Endothelial cell (in vitro differentiated cells): ENCODE data around the gene PCSK1N. TPM values are rescaled to one million over a fixed set of nuclear protein-coding genes. Genes with fewer than 3 reads are reported as not detected.

ENCODE experiments used
- DNase-seq: peaks from one replicate; pipeline ENCODE4 v3.0.0; 2021; ENCODE audit warnings: low spot score
- H3K27ac Mint-ChIP-seq: one replicate; pipeline ENCODE4 v1.8.0; 2021; ENCODE audit warnings: mixed read lengths, inconsistent platforms; ENCODE audit not compliant: unreplicated experiment
- H3K27me3 Mint-ChIP-seq: one replicate; pipeline ENCODE4 v1.8.0; 2021; ENCODE audit warnings: mild to moderate bottlenecking, moderate library complexity, mixed read lengths, inconsistent platforms; ENCODE audit not compliant: unreplicated experiment
- H3K36me3 Mint-ChIP-seq: one replicate; pipeline ENCODE4 v1.8.0; 2021; ENCODE audit warnings: mild to moderate bottlenecking, low read depth, mixed read lengths, inconsistent platforms; ENCODE audit not compliant: unreplicated experiment
- H3K4me1 Mint-ChIP-seq: one replicate; pipeline ENCODE4 v1.8.0; 2021; ENCODE audit warnings: mild to moderate bottlenecking, mixed read lengths, inconsistent platforms; ENCODE audit not compliant: unreplicated experiment
- H3K4me3 Mint-ChIP-seq: one replicate; pipeline ENCODE4 v1.8.0; 2021; ENCODE audit warnings: mild to moderate bottlenecking, mixed read lengths, inconsistent platforms; ENCODE audit not compliant: unreplicated experiment
- H3K9me3 Mint-ChIP-seq: one replicate; pipeline ENCODE4 v1.8.0; 2021; ENCODE audit warnings: mixed read lengths, inconsistent platforms; ENCODE audit not compliant: unreplicated experiment
- total RNA-seq: library from RNA; stranded (reverse); fragmentation: NEBNext Ultra II Directional; extraction: Animal tissue kit (Norgen Biotek cat#: 25700); gene quantifications from one replicate; pipeline ENCODE4 v1.2.1, GENCODE V29; 2021; ENCODE audit not compliant: unreplicated experiment
- TF ChIP-seq, protein P1 (sequence below): fragments of 200-600 bp; sonication (generic); IDR thresholded peaks from one replicate; pipeline ENCODE4 v1.5.0; 2021; ENCODE audit warnings: antibody characterized with exemption; ENCODE audit not compliant: unreplicated experiment

The PCSK1N gene
- total RNA-seq, 1 donor from 2014 or later = 2.0 TPM

DNA sequence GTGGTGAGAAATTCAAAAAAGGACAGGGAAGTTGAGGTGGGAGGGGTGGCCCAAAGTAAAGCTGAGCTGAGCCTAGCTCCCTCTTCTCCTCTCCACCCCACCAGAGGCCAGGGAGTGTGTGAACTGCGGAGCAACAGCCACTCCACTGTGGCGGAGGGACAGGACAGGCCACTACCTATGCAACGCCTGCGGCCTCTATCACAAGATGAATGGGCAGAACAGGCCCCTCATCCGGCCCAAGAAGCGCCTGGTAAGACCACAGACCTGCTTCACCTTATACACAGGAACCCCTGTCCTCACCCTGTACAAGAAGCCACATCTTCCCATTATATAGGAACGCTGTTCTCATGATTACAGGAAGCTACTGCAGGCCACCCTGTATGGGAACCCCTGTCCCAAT is 43.2 kb downstream of the PCSK1N start:
- peaks cover 6% of the 10 kb centered on the region for H3K4me1 Mint-ChIP-seq
- no peak for DNase-seq
- H3K27me3 Mint-ChIP-seq = peaks cover 2% of the 10 kb centered on the region
- no peak overlapping the region for H3K27ac Mint-ChIP-seq
- H3K4me3 Mint-ChIP-seq = no peak overlapping the region
- TF ChIP-seq, protein P1, sequence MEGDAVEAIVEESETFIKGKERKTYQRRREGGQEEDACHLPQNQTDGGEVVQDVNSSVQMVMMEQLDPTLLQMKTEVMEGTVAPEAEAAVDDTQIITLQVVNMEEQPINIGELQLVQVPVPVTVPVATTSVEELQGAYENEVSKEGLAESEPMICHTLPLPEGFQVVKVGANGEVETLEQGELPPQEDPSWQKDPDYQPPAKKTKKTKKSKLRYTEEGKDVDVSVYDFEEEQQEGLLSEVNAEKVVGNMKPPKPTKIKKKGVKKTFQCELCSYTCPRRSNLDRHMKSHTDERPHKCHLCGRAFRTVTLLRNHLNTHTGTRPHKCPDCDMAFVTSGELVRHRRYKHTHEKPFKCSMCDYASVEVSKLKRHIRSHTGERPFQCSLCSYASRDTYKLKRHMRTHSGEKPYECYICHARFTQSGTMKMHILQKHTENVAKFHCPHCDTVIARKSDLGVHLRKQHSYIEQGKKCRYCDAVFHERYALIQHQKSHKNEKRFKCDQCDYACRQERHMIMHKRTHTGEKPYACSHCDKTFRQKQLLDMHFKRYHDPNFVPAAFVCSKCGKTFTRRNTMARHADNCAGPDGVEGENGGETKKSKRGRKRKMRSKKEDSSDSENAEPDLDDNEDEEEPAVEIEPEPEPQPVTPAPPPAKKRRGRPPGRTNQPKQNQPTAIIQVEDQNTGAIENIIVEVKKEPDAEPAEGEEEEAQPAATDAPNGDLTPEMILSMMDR = no peak
- H3K36me3 Mint-ChIP-seq = no peaks in the 10 kb centered on the region
- no peaks in the 10 kb centered on the region for H3K9me3 Mint-ChIP-seq

DNA sequence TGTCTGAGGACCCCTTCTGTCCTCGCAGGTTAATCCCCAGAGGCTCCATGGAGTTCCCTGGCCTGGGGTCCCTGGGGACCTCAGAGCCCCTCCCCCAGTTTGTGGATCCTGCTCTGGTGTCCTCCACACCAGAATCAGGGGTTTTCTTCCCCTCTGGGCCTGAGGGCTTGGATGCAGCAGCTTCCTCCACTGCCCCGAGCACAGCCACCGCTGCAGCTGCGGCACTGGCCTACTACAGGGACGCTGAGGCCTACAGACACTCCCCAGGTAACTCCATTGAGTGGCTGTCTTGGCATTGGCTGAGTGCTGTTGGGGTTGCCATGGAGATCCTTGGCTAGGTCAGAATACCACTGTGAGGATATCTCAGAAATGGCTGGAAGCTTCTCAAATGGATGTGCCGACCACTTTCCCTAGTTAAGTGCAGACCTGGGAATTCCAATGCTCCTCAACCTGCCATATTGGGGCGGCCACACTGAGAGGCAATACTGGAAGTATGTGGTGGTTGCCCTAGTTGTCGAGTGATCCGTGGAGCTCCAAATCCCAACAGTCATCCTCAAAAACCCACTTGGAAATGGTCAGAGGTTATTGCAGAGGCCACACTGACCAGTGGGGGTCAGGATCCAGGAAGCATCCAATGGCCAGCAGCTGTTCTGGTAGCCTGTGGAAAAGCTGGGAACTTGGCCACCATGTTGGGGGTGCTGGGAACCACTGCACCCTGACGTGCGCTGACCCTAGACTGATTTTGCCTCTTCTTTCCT is 44.2 kb downstream of the PCSK1N start:
- no peak for DNase-seq
- peaks cover 6% of the 10 kb centered on the region for H3K4me1 Mint-ChIP-seq
- no peak overlapping the region for H3K27ac Mint-ChIP-seq
- H3K36me3 Mint-ChIP-seq = no peaks in the 10 kb centered on the region
- no peaks in the 10 kb centered on the region for H3K9me3 Mint-ChIP-seq
- TF ChIP-seq, protein P1 = no peak
- no peak overlapping the region for H3K4me3 Mint-ChIP-seq
- H3K27me3 Mint-ChIP-seq = peaks cover 1% of the 10 kb centered on the region

DNA sequence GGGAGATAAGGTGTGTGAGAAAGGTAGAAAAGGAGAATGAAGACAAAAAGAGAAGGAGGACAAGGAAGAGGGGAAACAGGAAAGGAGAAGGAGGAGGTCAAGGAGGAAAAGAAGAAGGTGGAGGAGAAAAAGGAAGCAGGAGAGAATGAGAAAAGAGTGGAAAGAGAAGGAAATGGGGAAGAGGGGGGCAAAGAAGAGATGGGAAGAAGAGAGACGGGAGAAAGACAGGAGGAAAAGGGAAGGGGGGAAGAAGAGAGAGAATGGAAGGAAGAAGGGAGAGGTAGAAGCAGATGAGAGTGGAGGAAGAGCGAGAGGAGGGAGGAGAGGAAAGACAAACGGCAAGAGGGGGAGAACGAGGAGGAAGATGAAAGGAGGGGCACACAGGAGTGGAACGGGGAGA is 44.9 kb downstream of the PCSK1N start:
- Mint-ChIP-seq H3K4me3 (no peak overlapping the region), H3K36me3 (no peaks in the 10 kb centered on the region), H3K27ac (no peak overlapping the region), H3K9me3 (no peaks in the 10 kb centered on the region), H3K27me3 (peaks cover 2% of the 10 kb centered on the region), H3K4me1 (peaks cover 6% of the 10 kb centered on the region)
- TF ChIP-seq, protein P1 = no peak
- no peak for DNase-seq

DNA sequence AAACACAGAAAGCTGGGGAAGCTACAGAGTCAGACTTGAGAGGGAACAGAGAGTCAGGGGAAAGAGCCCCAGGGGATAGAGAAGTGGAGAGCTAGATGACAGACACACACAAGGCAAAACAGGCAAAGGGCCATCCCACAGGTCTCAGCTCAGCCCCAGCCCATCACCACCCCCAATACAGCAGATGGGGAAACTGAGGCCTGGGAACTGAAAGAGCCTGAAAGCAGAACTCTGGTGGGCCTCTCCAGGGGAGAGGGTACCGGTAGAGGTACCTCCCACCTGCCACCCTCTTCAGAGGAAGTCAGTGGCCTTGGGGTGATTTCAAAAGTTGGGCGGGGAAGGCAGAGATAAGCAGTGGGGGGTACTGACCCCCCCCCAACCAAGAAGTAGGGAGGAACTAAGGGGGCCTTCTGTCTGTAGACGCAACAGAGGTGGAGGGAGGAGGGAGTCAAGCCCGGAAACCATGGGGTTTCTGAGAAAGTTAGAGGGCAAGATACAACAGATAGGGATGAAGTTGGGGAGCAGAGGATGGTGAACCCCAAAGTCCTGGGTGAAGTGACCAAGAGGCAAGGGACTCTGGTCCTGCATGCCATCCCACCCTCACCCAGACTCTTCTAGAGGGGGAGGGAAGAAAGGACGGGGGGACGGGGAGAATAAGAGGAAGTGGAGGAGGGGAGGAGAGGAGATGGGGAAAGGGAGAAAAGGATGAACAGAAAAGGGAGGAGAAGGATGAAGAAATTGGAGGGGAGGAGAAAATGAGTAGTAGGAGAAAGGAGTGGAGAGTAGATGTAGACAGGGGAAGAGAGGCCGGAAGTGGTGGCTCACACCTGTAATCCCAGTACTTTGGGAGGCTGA is 45.8 kb downstream of the PCSK1N start:
- TF ChIP-seq, protein P1 = no peak
- peaks cover 2% of the 10 kb centered on the region for H3K4me1 Mint-ChIP-seq

More for the DNA sequence above, 45.8 kb downstream of the PCSK1N start:
- Mint-ChIP-seq H3K9me3 (no peaks in the 10 kb centered on the region), H3K36me3 (no peaks in the 10 kb centered on the region), H3K27me3 (peaks cover 2% of the 10 kb centered on the region), H3K27ac (no peak overlapping the region), H3K4me3 (no peak overlapping the region)
- no peak for DNase-seq
